MG63 (cell line): ENCODE measurements around the gene UBL4A. TPM values are rescaled to one million over a fixed set of nuclear protein-coding genes. Genes with fewer than 3 reads are reported as not detected.

Experiments
- DNase-seq: peaks from one replicate; pipeline ENCODE4 v3.0.0-alpha.2; 2020
- H3K27me3 ChIP-seq: fragments of 250-450 bp; sonication (Bioruptor Pico); 2 replicates; pipeline ENCODE4 v1.5.1; 2020; ENCODE audit warnings: mild to moderate bottlenecking, moderate library complexity
- H3K36me3 ChIP-seq: fragments of 250-450 bp; sonication (Bioruptor Pico); 2 replicates; pipeline ENCODE4 v1.5.1; 2020; ENCODE audit warnings: mild to moderate bottlenecking, moderate library complexity
- H3K4me3 ChIP-seq: fragments of 250-450 bp; sonication (Bioruptor Pico); 2 replicates; pipeline ENCODE4 v1.5.1; 2020; ENCODE audit warnings: mild to moderate bottlenecking, moderate library complexity
- H3K9me3 ChIP-seq: fragments of 250-450 bp; sonication (Bioruptor Pico); 2 replicates; pipeline ENCODE4 v1.5.1; 2020; ENCODE audit warnings: mild to moderate bottlenecking, moderate library complexity
- total RNA-seq: library from RNA; depleted of rRNA; stranded (reverse); fragments of >200 nt; shearing (Covaris generic); gene quantifications from 2 replicates; pipeline ENCODE4 v1.2.3, GENCODE V29; 2014; ENCODE audit warnings: low replicate concordance

Gene UBL4A
- total RNA-seq, 1 experiment from 2014 or later: 101 TPM

DNA sequence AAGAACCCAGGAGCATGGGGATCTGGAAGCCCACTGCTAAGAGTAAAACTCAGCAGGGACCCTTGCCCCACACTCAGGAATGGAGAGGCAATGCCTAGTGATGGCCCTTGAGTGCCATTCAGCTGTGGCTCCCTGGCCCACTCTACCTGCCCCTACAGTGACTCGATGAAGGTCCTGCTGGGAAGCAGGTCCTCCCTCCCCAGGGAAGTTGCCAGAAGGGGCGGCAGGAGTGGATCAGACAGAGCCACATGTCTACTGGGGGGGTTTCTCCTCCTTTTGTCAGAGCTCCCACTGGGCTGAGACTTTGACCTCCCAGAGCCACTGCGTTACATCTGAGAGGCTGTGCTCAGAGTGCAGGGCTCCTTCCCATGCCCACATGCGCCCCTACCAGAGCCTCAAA is 2.8 kb upstream of the UBL4A start:
- H3K27me3 ChIP-seq: no peaks in the 10 kb centered on the region
- no peak overlapping the region for H3K4me3 ChIP-seq
- no peaks in the 10 kb centered on the region for H3K9me3 ChIP-seq
- peaks cover 13% of the 10 kb centered on the region for H3K36me3 ChIP-seq
- DNase-seq: no peak

GRCh38 chrX:154488336-154489075 is 2.1 kb upstream of the UBL4A start:
- Histone ChIP-seq H3K36me3 (peaks cover 16% of the 10 kb centered on the region), H3K27me3 (no peaks in the 10 kb centered on the region), H3K4me3 (no peak overlapping the region), H3K9me3 (no peaks in the 10 kb centered on the region)
- DNase-seq: no peak

- Histone ChIP-seq H3K36me3 (peaks cover 16% of the 10 kb centered on the region), H3K9me3 (no peaks in the 10 kb centered on the region), H3K4me3 (no peak overlapping the region), H3K27me3 (no peaks in the 10 kb centered on the region)
- no peak for DNase-seq
Measured at GRCh38 chrX:154487518-154488290, 1.3 kb upstream of the UBL4A start.

- H3K36me3 ChIP-seq: peaks cover 16% of the 10 kb centered on the region
- DNase-seq: peak; percentile 15
Measured at GRCh38 chrX:154486052-154486395, 391 bp downstream of the UBL4A start.

DNA sequence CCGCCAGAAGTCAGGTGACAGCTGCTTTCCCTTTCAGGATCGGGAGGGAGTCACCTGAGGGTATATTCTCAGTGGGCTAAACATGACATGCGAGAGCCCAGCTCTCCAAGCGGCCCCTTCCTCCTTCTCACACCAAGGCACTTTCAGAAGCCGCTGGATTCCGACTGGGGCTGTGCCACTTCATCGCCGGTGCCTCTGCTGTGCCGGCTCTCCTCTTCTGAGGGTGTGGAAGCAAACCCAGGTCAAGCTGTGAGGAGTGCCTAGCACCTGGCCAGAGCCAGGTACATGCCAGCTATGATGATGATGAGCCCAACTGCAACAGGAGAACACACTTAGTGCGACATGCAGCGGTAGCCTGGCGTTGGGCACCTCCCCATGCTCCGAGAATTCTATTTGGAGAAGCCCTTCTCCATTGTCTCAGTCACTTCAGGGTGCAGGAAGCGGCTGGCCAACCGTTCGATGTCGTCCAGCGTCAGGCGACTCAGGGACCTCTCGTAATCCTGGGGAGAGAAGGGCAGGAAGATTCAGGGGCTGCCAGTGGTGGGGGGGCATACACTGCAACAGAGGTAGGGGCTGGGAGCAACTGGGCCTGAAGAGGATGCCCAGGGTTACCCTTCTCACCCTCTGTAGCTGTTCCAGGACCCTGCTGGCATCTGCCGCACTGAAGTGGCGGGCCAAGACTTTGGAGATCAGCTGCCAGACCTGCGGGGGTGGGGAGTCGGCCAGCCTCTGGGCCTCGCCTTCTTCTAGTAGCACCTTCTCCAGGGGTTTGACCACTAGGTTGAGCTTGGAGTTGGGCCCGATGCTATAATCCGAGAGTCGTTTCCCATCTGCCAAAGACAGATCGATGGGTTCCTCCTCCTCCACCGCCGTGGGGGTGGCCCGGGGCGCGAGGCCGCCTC is 1.0 kb downstream of the UBL4A start:
- Histone ChIP-seq H3K9me3 (no peaks in the 10 kb centered on the region), H3K27me3 (no peaks in the 10 kb centered on the region), H3K4me3 (peak overlapping the region; percentile 59), H3K36me3 (peaks cover 16% of the 10 kb centered on the region)
- no peak for DNase-seq

More at GRCh38 chrX:154486052-154486395, 391 bp downstream of the UBL4A start:
- no peaks in the 10 kb centered on the region for H3K9me3 ChIP-seq
- no peaks in the 10 kb centered on the region for H3K27me3 ChIP-seq
- H3K4me3 ChIP-seq: peak overlapping the region; percentile 59

GRCh38 chrX:154484255-154485149 is 1.9 kb downstream of the UBL4A start:
- Histone ChIP-seq H3K27me3 (no peaks in the 10 kb centered on the region), H3K36me3 (peaks cover 16% of the 10 kb centered on the region), H3K9me3 (no peaks in the 10 kb centered on the region), H3K4me3 (no peak overlapping the region)
- DNase-seq: no peak

- H3K27me3 ChIP-seq: no peaks in the 10 kb centered on the region
- H3K4me3 ChIP-seq: no peak overlapping the region
- H3K9me3 ChIP-seq: no peaks in the 10 kb centered on the region
- H3K36me3 ChIP-seq: peaks cover 16% of the 10 kb centered on the region
- DNase-seq: no peak
Measured at GRCh38 chrX:154483325-154483724, 3.1 kb downstream of the UBL4A start.

DNA sequence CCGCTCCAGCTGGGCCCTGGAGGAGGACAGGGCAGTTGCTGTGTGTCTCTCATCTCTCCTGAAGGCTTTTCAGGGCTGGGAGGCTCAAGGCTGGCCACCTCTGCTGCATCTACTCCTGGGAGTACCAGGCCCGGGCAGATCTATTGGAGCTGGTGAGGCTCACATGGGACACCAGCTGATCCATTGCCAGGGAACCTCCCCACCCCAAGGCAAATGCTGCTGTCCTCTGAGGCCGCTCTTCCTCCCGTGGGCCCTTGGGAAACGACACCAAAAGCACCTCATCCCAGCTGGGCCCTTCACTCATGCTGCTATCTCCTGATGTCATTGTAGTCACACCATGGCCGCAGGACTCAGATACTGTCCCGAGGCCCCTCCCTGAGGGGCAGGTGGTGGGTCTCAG is 3.6 kb downstream of the UBL4A start:
- Histone ChIP-seq H3K4me3 (no peak overlapping the region), H3K36me3 (peaks cover 16% of the 10 kb centered on the region), H3K9me3 (no peaks in the 10 kb centered on the region), H3K27me3 (no peaks in the 10 kb centered on the region)
- no peak for DNase-seq

- no peak overlapping the region for H3K4me3 ChIP-seq
- DNase-seq: no peak
- peaks cover 16% of the 10 kb centered on the region for H3K36me3 ChIP-seq
- H3K9me3 ChIP-seq: no peaks in the 10 kb centered on the region
- H3K27me3 ChIP-seq: no peaks in the 10 kb centered on the region
Measured at GRCh38 chrX:154481911-154482601, 4.4 kb downstream of the UBL4A start.

DNA sequence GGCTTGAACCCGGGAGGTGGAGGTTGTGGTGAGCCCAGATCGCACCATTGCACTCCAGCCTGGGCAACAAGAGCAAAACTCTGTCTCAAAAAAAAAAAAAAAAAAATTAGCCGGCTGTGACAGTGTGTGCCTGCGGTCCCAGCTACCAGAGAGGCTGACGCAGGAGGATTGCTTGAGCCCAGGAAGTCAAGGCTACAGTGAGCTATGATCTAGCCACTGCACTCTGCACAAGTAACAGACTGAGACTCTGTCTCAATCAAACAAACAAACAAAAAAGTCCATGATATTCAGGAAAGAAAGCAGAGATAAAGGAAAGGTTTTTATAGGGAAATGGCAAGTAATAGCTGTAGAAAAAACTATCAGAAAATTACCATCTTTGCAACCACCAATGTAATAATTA is 5.2 kb downstream of the UBL4A start:
- Histone ChIP-seq H3K27me3 (no peaks in the 10 kb centered on the region), H3K9me3 (no peaks in the 10 kb centered on the region), H3K4me3 (no peak overlapping the region), H3K36me3 (peaks cover 16% of the 10 kb centered on the region)
- no peak for DNase-seq

DNA sequence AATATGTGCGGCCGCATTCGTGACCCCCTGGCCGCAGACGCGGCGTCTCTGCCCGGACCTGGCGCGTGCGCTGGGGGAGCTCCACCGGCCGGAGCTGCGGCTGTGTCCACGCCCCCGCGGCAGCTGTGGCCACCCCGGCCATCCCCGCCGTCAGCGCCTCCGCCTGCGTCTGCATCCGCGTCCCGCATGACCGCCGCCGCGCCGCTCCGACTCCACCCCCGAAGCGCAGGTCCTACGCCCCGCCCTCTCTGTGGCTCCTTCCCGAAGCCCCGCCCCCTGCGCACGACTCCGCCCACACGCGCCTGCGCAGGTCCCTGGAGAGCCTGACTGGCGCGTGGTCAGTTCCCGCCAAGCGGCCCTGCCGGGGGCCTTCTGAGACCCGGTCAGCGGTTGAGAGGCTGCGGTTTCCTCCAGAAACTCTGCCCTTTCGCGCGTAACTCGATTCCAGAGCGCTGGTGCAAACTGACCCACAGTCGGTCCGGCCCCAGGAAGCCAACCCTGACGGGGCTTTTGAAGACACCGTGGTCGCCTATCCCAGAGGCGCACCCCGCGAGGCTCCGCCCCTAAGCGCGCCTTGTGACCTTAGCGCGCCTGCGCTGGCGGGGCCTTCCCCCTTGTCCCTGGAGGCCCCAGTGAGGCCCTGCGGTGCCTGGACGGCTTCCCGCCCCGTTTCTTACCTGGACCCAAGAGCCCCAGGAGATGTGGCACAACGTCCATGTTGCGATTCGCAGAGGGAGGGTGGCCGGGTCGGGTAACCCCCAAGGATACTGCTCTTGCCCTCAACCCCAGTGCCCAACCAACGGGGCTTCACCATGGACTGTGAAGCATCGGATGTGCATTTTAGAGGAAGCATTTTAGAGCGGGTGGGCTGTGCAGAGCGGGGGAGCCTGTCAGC is 7.4 kb downstream of the UBL4A start, which contains the start of gene LAGE3:
LAGE3 (minus strand) TSS at position 554 of the 895 bp plus-strand sequence; CDS start at position 188, 366 bp downstream.
- Histone ChIP-seq H3K9me3 (no peaks in the 10 kb centered on the region), H3K4me3 (peak within 1 kb of the TSS; percentile 48), H3K27me3 (no peaks in the 10 kb centered on the region), H3K36me3 (0 out of 2 replicates have a peak, but pooled peaks cover under 1% of the 10 kb centered on the region)
- peak; percentile 84 for DNase-seq

DNA sequence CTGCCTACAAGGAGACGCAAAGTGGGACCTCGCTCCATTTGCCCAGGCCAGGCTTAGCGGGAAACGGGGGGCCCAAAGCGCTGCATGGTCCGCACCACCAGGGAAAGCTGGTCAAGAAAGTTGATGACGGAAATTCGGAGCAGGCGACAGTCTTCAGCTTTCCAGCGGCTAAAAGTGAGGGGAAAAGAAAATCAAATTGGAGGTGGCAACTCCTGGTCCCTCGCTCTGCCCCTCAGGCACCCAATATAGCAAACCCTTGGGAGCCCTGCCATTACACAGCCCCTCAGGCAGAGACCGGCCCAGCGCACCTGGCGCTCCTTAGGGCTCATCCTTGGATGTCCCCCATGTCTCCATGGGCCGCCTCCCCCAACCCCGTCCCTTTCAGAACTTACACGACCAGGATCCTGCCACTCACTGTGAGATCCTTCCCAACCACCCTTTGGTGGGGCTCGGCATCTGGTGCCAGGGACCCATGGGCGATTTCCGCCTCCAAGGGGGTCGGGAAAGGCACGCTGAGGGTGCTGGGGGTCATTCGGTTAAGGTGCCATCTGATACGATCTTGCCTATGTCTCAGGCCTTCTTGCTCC is 8.4 kb downstream of the UBL4A start:
- Histone ChIP-seq H3K27me3 (no peaks in the 10 kb centered on the region), H3K4me3 (peak overlapping the region; percentile 48), H3K36me3 (no peaks in the 10 kb centered on the region), H3K9me3 (no peaks in the 10 kb centered on the region)
- no peak for DNase-seq

DNA sequence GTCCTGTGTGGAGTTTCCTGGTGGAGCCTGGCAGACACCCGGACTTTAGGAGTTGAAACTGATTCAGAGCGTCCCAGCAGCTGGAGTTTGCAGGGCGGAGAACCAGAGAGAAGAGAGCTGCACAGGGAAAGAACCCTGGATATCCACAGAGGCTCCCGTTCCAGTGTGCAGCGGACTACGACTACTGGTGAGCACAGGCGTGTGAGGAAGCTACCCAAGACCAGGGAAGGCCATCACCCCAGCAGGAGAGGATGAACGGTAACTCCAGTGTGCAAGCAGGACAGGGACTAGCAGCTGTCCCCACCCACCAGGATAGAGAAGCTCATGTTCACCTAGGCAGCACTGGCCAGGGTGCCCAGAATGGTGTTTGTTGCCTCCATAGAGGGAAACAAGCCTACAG is 9.6 kb downstream of the UBL4A start:
- H3K9me3 ChIP-seq: no peaks in the 10 kb centered on the region
- H3K4me3 ChIP-seq: no peak overlapping the region
- DNase-seq: no peak
- H3K27me3 ChIP-seq: no peaks in the 10 kb centered on the region
- H3K36me3 ChIP-seq: no peaks in the 10 kb centered on the region

DNA sequence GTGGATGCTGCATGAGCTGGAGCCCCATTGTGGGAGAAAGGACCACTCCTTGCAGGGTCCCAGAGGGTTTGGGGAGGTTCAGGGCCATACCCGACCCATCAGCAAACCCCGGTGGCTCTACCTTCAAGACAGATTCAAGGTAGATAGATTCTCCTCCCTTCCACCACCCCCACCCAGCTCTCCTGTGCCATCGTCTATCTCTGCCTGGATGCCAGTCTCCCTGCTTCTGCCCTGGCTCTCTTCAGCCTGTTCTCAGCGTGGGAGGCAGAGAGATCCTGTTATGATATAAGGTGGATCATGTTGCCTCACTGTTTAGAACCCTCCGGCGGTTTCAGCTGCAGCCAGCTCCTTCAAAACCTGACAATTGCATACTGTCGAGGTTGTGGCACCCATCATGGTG is 12.7 kb downstream of the UBL4A start:
- DNase-seq: no peak
- Histone ChIP-seq H3K27me3 (no peaks in the 10 kb centered on the region), H3K9me3 (no peaks in the 10 kb centered on the region), H3K4me3 (no peak overlapping the region), H3K36me3 (no peaks in the 10 kb centered on the region)
